GM13976 (cell line): ENCODE data around the gene ADAM8.

Experiments used
- DNase-seq: peaks from one replicate; pipeline ENCODE4 v3.0.0; 2012; ENCODE audit warnings: low spot score
- CTCF ChIP-seq: IDR thresholded peaks from 2 replicates; pipeline ENCODE4 v1.5.1; 2012; ENCODE audit warnings: borderline replicate concordance, mild to moderate bottlenecking; ENCODE audit not compliant: insufficient read depth; ENCODE audit errors: extremely low read depth, missing control alignments, control extremely low read depth
- in situ Hi-C: fragments of 300-500 bp; cut with MboI; formaldehyde crosslinking; loops from one replicate; pipeline ENCODE4 v1.12.0; 2022; ENCODE audit warnings: low sequenced_read_pairs, mixed read lengths, inconsistent platforms; ENCODE audit not compliant: unreplicated experiment

The ADAM8 gene

GRCh38 chr10:133279326-133280226, 2.9 kb upstream of the ADAM8 start:
- in situ Hi-C loops, result no loop called here
- no peak for DNase-seq
- TF ChIP-seq CTCF, result no peak

GRCh38 chr10:133278577-133279265, 2.1 kb upstream of the ADAM8 start:
- peak; percentile 85 for DNase-seq
- no peak for TF ChIP-seq CTCF

GRCh38 chr10:133277993-133278576, 1.4 kb upstream of the ADAM8 start:
- no peak for DNase-seq
- in situ Hi-C loops, result no loop called here

More at GRCh38 chr10:133278577-133279265, 2.1 kb upstream of the ADAM8 start:
- in situ Hi-C loops, result no loop called here

GRCh38 chr10:133277277-133277992, 767 bp upstream of the ADAM8 start:
- DNase-seq, result no peak
- in situ Hi-C loops, result no loop called here

More at GRCh38 chr10:133277993-133278576, 1.4 kb upstream of the ADAM8 start:
- TF ChIP-seq CTCF, result no peak

GRCh38 chr10:133276100-133276434, 601 bp downstream of the ADAM8 start:
- TF ChIP-seq CTCF, result no peak
- in situ Hi-C loops, result no loop called here
- no peak for DNase-seq

More at GRCh38 chr10:133277277-133277992, 767 bp upstream of the ADAM8 start:
- TF ChIP-seq CTCF, result no peak

- TF ChIP-seq CTCF, result peak; percentile 20
- in situ Hi-C loops, result no loop called here
- DNase-seq, result peak; percentile 72
Measured at GRCh38 chr10:133275684-133276092, 980 bp downstream of the ADAM8 start.
